Measurements from ENCODE around the gene DNAJC16.

The DNAJC16 gene

DNA sequence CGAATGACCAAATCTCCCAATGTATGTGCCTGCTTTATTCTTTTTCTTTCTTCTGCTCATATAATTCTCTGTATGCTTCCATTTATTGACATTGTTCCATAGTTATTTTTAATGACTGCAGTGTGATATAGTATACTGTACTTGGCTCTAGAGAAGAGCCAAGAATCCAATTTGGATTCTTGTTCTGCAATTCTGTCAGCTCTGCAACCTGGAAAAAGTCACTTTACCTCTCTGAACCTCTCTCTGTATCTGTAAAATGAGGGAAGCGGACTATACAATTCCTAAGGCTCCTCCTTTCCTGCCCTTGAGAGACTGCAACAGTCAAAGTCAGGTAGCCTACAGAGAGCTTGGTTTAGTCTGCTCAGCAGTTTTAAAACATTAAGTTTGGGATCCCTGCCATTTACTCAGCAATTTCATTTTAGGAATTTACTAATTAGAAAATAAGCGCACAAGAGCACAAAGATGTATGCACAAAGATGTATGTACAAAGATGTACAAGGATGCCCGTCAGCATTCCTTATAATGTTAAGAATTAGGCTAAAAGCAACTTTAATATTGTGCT is 14.7 kb downstream of the DNAJC16 start:
- no peak overlapping the region for H2AFZ ChIP-seq (ENCODE audit: low read length)
- H3K9ac ChIP-seq (ENCODE audit: low read length) = no peak overlapping the region
- H3K4me2 ChIP-seq (ENCODE audit: low read depth, low read length) = no peak overlapping the region
- H3K4me1 ChIP-seq (ENCODE audit: low read length) = no peaks in the 10 kb centered on the region
- TF ChIP-seq EZH2phosphoT487 (IDR thresholded peaks at IDR 0.05; ENCODE audit: low read length) = no peak
- TF ChIP-seq EZH2 (optimal IDR thresholded peaks at IDR 0.05; ENCODE audit: low read depth, low read length) = no peak
- TF ChIP-seq, protein P1, sequence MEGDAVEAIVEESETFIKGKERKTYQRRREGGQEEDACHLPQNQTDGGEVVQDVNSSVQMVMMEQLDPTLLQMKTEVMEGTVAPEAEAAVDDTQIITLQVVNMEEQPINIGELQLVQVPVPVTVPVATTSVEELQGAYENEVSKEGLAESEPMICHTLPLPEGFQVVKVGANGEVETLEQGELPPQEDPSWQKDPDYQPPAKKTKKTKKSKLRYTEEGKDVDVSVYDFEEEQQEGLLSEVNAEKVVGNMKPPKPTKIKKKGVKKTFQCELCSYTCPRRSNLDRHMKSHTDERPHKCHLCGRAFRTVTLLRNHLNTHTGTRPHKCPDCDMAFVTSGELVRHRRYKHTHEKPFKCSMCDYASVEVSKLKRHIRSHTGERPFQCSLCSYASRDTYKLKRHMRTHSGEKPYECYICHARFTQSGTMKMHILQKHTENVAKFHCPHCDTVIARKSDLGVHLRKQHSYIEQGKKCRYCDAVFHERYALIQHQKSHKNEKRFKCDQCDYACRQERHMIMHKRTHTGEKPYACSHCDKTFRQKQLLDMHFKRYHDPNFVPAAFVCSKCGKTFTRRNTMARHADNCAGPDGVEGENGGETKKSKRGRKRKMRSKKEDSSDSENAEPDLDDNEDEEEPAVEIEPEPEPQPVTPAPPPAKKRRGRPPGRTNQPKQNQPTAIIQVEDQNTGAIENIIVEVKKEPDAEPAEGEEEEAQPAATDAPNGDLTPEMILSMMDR (IDR thresholded peaks at IDR 0.05; ENCODE audit: low read length) = no peak
- H3K27me3 ChIP-seq (replicated peaks; ENCODE audit: insufficient read depth, low read length) = no peaks in the 10 kb centered on the region
- H3K79me2 ChIP-seq (ENCODE audit: low read length) = no peaks in the 10 kb centered on the region
- H3K4me3 ChIP-seq (ENCODE audit: low read length) = no peak overlapping the region
- no peaks in the 10 kb centered on the region; the same call in 1 of the 2 replicates for H3K36me3 ChIP-seq (replicated peaks; ENCODE audit: insufficient read depth, low read length)
- no peak for DNase-seq
- H4K20me1 ChIP-seq (ENCODE audit: insufficient read depth, low read length) = no peaks in the 10 kb centered on the region
- H3F3A ChIP-seq (ENCODE audit: insufficient read depth, low read length) = no peaks in the 10 kb centered on the region
- no peaks in the 10 kb centered on the region for H3K9me3 ChIP-seq (replicated peaks; ENCODE audit: insufficient read depth, low read length)
- H3K27ac ChIP-seq (ENCODE audit: low read length) = no peak overlapping the region
- no peaks in the 10 kb centered on the region for H3K9me2 ChIP-seq (replicated peaks; ENCODE audit: insufficient read depth, low read length)

DNA sequence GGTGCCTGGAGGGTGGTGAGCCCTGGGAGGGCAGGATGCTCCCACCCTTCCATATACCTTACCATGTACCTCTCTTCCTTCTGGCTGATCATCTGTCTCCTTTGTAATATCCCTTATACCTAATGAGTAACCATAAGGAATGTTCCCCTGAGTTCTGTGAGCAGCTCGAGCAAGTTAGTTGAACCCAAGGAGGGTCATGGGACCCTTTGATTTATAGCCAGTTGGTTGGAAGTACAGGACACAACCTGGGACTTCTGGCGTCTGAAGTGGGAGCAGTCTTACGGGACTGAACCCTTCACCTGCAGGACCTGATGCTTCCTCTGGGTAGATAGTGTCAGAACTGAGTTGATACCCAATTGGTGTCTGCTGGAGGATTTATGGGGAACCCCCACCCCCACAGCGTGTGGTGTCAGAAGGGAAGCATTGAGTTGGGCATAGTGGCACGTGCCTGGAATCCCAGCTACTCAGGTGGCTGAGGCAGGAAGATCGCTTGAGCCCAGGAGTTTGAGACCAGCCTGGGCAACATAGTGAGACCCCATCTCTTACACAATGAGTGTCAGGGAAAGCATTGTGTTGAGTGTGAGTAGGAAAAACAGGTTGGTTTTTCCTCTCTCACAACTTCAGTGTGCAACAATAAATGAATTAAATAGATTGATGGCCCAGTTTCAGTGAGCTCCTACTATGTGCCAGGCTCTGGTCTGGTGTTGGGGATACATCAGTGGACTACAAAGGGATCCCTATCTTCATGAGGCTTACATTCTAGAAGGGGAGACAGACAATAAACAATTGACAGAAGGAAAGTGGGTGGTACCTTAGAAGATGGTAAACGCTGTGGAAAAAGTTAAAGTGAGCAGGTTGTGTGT is 16.0 kb downstream of the DNAJC16 start:
- no peak overlapping the region for H3K27ac ChIP-seq (ENCODE audit: low read length)
- H3K9ac ChIP-seq (ENCODE audit: low read length) = no peak overlapping the region
- no peak overlapping the region for H3K4me2 ChIP-seq (ENCODE audit: low read depth, low read length)
- H3K4me3 ChIP-seq (ENCODE audit: low read length) = no peak overlapping the region
- no peaks in the 10 kb centered on the region for H3K9me3 ChIP-seq (replicated peaks; ENCODE audit: insufficient read depth, low read length)
- TF ChIP-seq, protein P1 (IDR thresholded peaks at IDR 0.05; ENCODE audit: low read length) = no peak
- TF ChIP-seq EZH2 (optimal IDR thresholded peaks at IDR 0.05; ENCODE audit: low read depth, low read length) (no peak), EZH2phosphoT487 (IDR thresholded peaks at IDR 0.05; ENCODE audit: low read length) (no peak)
- no peak overlapping the region for H2AFZ ChIP-seq (ENCODE audit: low read length)
- no peaks in the 10 kb centered on the region; the same call in 1 of the 2 replicates for H3K36me3 ChIP-seq (replicated peaks; ENCODE audit: insufficient read depth, low read length)
- H3K79me2 ChIP-seq (ENCODE audit: low read length) = no peaks in the 10 kb centered on the region
- no peaks in the 10 kb centered on the region for H4K20me1 ChIP-seq (ENCODE audit: insufficient read depth, low read length)
- DNase-seq = no peak
- no peaks in the 10 kb centered on the region for H3K4me1 ChIP-seq (ENCODE audit: low read length)
- H3F3A ChIP-seq (ENCODE audit: insufficient read depth, low read length) = no peaks in the 10 kb centered on the region
- no peaks in the 10 kb centered on the region for H3K9me2 ChIP-seq (replicated peaks; ENCODE audit: insufficient read depth, low read length)
- H3K27me3 ChIP-seq (replicated peaks; ENCODE audit: insufficient read depth, low read length) = no peaks in the 10 kb centered on the region

DNA sequence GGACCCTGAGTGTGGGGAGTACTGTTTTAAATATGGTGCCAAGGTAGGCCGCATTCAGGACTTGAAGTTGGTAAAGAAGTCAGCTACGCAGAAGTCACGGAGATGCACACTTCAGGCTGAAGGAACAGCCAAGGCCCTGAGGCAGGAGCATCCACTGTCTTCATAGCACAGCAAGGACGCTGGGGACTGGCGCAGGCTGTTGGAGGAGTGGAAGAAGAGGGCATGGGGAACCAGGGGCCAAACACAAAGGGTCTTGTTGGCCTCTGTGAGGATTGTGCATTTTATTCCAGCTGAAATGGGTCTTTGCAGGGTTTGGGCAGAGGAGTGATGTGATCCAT is 16.6 kb downstream of the DNAJC16 start:
- H3K4me2 ChIP-seq (ENCODE audit: low read depth, low read length) = no peak overlapping the region
- no peaks in the 10 kb centered on the region for H4K20me1 ChIP-seq (ENCODE audit: insufficient read depth, low read length)
- H2AFZ ChIP-seq (ENCODE audit: low read length) = no peak overlapping the region

More for the DNA sequence above, 16.6 kb downstream of the DNAJC16 start:
- Histone ChIP-seq H3K36me3 (replicated peaks; ENCODE audit: insufficient read depth, low read length) (no peaks in the 10 kb centered on the region; the same call in 1 of the 2 replicates), H3K27me3 (replicated peaks; ENCODE audit: insufficient read depth, low read length) (no peaks in the 10 kb centered on the region), H3K4me1 (ENCODE audit: low read length) (no peaks in the 10 kb centered on the region), H3F3A (ENCODE audit: insufficient read depth, low read length) (no peaks in the 10 kb centered on the region), H3K9me2 (replicated peaks; ENCODE audit: insufficient read depth, low read length) (no peaks in the 10 kb centered on the region), H3K4me3 (ENCODE audit: low read length) (no peak overlapping the region), H3K9me3 (replicated peaks; ENCODE audit: insufficient read depth, low read length) (no peaks in the 10 kb centered on the region), H3K27ac (ENCODE audit: low read length) (no peak overlapping the region), H3K79me2 (ENCODE audit: low read length) (no peaks in the 10 kb centered on the region), H3K9ac (ENCODE audit: low read length) (no peak overlapping the region)
- TF ChIP-seq, protein P1 (IDR thresholded peaks at IDR 0.05; ENCODE audit: low read length) = no peak
- no peak for TF ChIP-seq EZH2 (optimal IDR thresholded peaks at IDR 0.05; ENCODE audit: low read depth, low read length)
- no peak for TF ChIP-seq EZH2phosphoT487 (IDR thresholded peaks at IDR 0.05; ENCODE audit: low read length)
- no peak for DNase-seq

All from MM.1S (cell line).